ENCODE data around the gene OR51B5. TPM values are rescaled to one million over a fixed set of nuclear protein-coding genes. Genes with fewer than 3 reads are reported as not detected.

OR51B5 gene
- total and polyA plus RNA-seq, 10 of the 15 experiments (the other 5 are each of a cell fraction or from before 2014, with no cell fraction given) = 0.04 to 2.1 (median 0.17) TPM; not detected in 6

DNA sequence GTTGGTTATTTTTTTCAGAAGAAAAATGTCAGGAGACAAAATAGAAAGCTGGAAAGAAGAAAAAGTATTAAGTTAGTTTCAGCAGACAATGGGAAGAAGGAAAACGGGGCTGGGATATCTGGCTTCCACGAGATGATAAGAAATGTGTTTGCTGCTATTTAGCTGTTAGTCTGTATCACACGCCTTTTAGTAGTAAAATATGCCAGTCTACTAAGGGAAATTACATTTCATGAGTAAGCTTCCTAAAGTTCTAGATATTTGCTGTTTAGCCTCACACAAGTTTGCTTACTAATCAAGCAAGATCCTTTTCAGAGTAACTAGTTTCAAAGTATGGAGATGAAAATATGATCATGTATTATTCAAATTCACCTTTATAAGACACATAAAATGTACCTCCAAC is 43.1 kb downstream of the OR51B5 start:
- in situ Hi-C loops (cut with MboI) = no loop called here
- ChIA-PET RAD21 (ENCODE audit: unreplicated experiment) (no interaction called here), CTCF (interaction anchor here (0.6 to 0.7 kb wide), 2 partner anchors 15 to 16 kb away, joined by 3 to 4 read pairs; no protein-coding TSS in a partner anchor)
- TF ChIP-seq, protein P1, sequence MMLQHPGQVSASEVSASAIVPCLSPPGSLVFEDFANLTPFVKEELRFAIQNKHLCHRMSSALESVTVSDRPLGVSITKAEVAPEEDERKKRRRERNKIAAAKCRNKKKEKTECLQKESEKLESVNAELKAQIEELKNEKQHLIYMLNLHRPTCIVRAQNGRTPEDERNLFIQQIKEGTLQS (IDR thresholded peaks at IDR 0.05; ENCODE audit: borderline replicate concordance, extremely low read depth, low read depth, low read length) = no peak
- TF ChIP-seq, protein P2, sequence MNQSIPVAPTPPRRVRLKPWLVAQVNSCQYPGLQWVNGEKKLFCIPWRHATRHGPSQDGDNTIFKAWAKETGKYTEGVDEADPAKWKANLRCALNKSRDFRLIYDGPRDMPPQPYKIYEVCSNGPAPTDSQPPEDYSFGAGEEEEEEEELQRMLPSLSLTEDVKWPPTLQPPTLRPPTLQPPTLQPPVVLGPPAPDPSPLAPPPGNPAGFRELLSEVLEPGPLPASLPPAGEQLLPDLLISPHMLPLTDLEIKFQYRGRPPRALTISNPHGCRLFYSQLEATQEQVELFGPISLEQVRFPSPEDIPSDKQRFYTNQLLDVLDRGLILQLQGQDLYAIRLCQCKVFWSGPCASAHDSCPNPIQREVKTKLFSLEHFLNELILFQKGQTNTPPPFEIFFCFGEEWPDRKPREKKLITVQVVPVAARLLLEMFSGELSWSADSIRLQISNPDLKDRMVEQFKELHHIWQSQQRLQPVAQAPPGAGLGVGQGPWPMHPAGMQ (IDR thresholded peaks at IDR 0.05; ENCODE audit: borderline replicate concordance) = no peak
- no peak for TF ChIP-seq ZNF217 (IDR thresholded peaks at IDR 0.05)
- TF ChIP-seq MXI1 (IDR thresholded peaks at IDR 0.05; ENCODE audit: low read depth, low read length) = no peak
- TF ChIP-seq STAT3 (IDR thresholded peaks at IDR 0.05; ENCODE audit: low read depth, low read length) = no peak
- TF ChIP-seq TAF1 (IDR thresholded peaks at IDR 0.05; ENCODE audit: borderline replicate concordance, low read depth, low read length) = no peak
- TF ChIP-seq SP1 (IDR thresholded peaks at IDR 0.05; ENCODE audit: low read depth, low read length) = no peak
- TF ChIP-seq, protein P3, sequence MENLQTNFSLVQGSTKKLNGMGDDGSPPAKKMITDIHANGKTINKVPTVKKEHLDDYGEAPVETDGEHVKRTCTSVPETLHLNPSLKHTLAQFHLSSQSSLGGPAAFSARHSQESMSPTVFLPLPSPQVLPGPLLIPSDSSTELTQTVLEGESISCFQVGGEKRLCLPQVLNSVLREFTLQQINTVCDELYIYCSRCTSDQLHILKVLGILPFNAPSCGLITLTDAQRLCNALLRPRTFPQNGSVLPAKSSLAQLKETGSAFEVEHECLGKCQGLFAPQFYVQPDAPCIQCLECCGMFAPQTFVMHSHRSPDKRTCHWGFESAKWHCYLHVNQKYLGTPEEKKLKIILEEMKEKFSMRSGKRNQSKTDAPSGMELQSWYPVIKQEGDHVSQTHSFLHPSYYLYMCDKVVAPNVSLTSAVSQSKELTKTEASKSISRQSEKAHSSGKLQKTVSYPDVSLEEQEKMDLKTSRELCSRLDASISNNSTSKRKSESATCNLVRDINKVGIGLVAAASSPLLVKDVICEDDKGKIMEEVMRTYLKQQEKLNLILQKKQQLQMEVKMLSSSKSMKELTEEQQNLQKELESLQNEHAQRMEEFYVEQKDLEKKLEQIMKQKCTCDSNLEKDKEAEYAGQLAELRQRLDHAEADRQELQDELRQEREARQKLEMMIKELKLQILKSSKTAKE (IDR thresholded peaks at IDR 0.05; ENCODE audit: low read depth, poor library complexity, severe bottlenecking) = no peak
- TF ChIP-seq, protein P4, sequence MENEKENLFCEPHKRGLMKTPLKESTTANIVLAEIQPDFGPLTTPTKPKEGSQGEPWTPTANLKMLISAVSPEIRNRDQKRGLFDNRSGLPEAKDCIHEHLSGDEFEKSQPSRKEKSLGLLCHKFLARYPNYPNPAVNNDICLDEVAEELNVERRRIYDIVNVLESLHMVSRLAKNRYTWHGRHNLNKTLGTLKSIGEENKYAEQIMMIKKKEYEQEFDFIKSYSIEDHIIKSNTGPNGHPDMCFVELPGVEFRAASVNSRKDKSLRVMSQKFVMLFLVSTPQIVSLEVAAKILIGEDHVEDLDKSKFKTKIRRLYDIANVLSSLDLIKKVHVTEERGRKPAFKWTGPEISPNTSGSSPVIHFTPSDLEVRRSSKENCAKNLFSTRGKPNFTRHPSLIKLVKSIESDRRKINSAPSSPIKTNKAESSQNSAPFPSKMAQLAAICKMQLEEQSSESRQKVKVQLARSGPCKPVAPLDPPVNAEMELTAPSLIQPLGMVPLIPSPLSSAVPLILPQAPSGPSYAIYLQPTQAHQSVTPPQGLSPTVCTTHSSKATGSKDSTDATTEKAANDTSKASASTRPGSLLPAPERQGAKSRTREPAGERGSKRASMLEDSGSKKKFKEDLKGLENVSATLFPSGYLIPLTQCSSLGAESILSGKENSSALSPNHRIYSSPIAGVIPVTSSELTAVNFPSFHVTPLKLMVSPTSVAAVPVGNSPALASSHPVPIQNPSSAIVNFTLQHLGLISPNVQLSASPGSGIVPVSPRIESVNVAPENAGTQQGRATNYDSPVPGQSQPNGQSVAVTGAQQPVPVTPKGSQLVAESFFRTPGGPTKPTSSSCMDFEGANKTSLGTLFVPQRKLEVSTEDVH (IDR thresholded peaks at IDR 0.05; ENCODE audit: low read depth, partially characterized antibody) = no peak
- TF ChIP-seq SMAD1 (IDR thresholded peaks at IDR 0.05; ENCODE audit: low read depth, partially characterized antibody) = no peak
- TF ChIP-seq, protein P5, sequence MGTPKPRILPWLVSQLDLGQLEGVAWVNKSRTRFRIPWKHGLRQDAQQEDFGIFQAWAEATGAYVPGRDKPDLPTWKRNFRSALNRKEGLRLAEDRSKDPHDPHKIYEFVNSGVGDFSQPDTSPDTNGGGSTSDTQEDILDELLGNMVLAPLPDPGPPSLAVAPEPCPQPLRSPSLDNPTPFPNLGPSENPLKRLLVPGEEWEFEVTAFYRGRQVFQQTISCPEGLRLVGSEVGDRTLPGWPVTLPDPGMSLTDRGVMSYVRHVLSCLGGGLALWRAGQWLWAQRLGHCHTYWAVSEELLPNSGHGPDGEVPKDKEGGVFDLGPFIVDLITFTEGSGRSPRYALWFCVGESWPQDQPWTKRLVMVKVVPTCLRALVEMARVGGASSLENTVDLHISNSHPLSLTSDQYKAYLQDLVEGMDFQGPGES (IDR thresholded peaks at IDR 0.05) = no peak
- TF ChIP-seq KDM1A (IDR thresholded peaks at IDR 0.05; ENCODE audit: borderline replicate concordance) = no peak
- TF ChIP-seq KAT2A (conservative IDR thresholded peaks at IDR 0.05; ENCODE audit: control insufficient read depth, low read depth, low read length) = no peak
- TF ChIP-seq, protein P6, sequence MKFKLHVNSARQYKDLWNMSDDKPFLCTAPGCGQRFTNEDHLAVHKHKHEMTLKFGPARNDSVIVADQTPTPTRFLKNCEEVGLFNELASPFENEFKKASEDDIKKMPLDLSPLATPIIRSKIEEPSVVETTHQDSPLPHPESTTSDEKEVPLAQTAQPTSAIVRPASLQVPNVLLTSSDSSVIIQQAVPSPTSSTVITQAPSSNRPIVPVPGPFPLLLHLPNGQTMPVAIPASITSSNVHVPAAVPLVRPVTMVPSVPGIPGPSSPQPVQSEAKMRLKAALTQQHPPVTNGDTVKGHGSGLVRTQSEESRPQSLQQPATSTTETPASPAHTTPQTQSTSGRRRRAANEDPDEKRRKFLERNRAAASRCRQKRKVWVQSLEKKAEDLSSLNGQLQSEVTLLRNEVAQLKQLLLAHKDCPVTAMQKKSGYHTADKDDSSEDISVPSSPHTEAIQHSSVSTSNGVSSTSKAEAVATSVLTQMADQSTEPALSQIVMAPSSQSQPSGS (IDR thresholded peaks at IDR 0.05; ENCODE audit: low read length) = no peak
- TF ChIP-seq ZBED1 (IDR thresholded peaks at IDR 0.05; ENCODE audit: borderline replicate concordance) = no peak
- TF ChIP-seq CHD1 (IDR thresholded peaks at IDR 0.05; ENCODE audit: low read depth, low read length) = no peak

More for the DNA sequence above, 43.1 kb downstream of the OR51B5 start:
- Histone ChIP-seq H3K4me3 (no peak overlapping the region), H3K4me2 (ENCODE audit: control insufficient read depth, insufficient read depth) (no peak overlapping the region), H3K9ac (ENCODE audit: control insufficient read depth, insufficient read depth, low read length) (no peak overlapping the region), H3K9me3 (replicated peaks; ENCODE audit: control insufficient read depth, insufficient read depth, low read length) (no peaks in the 10 kb centered on the region), H2AFZ (ENCODE audit: control insufficient read depth, low read depth, low read length) (no peak overlapping the region), H3K36me3 (ENCODE audit: control insufficient read depth in 2 of 2, insufficient read depth in 2 of 2, low read length in 1 of 2) (no peaks in the 10 kb centered on the region), H3K4me1 (ENCODE audit: control insufficient read depth, insufficient read depth, low read length) (no peaks in the 10 kb centered on the region), H4K20me1 (ENCODE audit: control insufficient read depth, insufficient read depth) (no peaks in the 10 kb centered on the region), H3K27ac (ENCODE audit: control insufficient read depth, insufficient read depth) (no peak overlapping the region), H3K79me2 (ENCODE audit: control insufficient read depth, insufficient read depth, low read length) (no peaks in the 10 kb centered on the region), H3K27me3 (replicated peaks in 1 of 2; ENCODE audit: control insufficient read depth in 2 of 2, insufficient read depth in 2 of 2, low read length in 1 of 2) (no peaks in the 10 kb centered on the region)
- POLR2A ChIA-PET = no interaction called here
- ATAC-seq (no peak), FAIRE-seq (no peak), DNase-seq (ENCODE audit: low read depth, low spot score) (no peak)
- SMC1A ChIA-PET (ENCODE audit: uncharacterized antibody, unreplicated experiment) = no interaction called here
- intact Hi-C loops (cut with micrococcal nuclease; ENCODE audit: unreplicated experiment) = no loop called here
- BruUV-seq (replicated peaks) = no TSS peak
- WGBS (ENCODE audit: insufficient coverage, insufficient replicate concordance, low lambda C conversion rate, missing lambda C conversion rate) = 7% methylated on average over 3 of the region's 3 CpGs

All from GM12878 (cell line).